Tibial nerve (tissue), 3 donors: ENCODE results near the gene DPP10.

Experiments used
- CTCF ChIP-seq, 5 experiments: fragments of 200-600 bp in 3 of 5; fragments of 450-650 bp in 2 of 5; sonication (generic) in 3 of 5; IDR thresholded peaks; one replicate each; pipeline ENCODE4 v1.5.1; 2016 to 2019; ENCODE audit warnings: antibody characterized with exemption in 5 of 5, mild to moderate bottlenecking in 3 of 5, moderate library complexity in 2 of 5
- POLR2A ChIP-seq, 2 donors: fragments of 450-650 bp; IDR thresholded peaks; one replicate each; pipeline ENCODE4 v1.6.1; 2017; ENCODE audit warnings: antibody characterized with exemption in 2 of 2, mild to moderate bottlenecking in 2 of 2, moderate library complexity in 2 of 2

- TF ChIP-seq CTCF (IDR thresholded peaks at IDR 0.05) (no peak), POLR2A (IDR thresholded peaks at IDR 0.05) (no peak)
Measured at GRCh38 chr2:114862243-114862642, 419.8 kb downstream of the DPP10 start.
